Activated CD4-positive, alpha-beta T cell treated with anti-CD3 and anti-CD28 coated beads for 24 hours (primary cell): ENCODE data around the gene CNOT2.

Source experiments
- DNase-seq, 2 donors: peaks; one replicate each; pipeline ENCODE4 v3.0.0-alpha.2; 2020; ENCODE audit warnings: low read depth in 2 of 2

CNOT2 gene

GRCh38 chr12:70252832-70253231 is 9.6 kb downstream of the CNOT2 start:
- no peak for DNase-seq

GRCh38 chr12:70254225-70254624 is 11.0 kb downstream of the CNOT2 start:
- no peak for DNase-seq

GRCh38 chr12:70254846-70255245 is 11.6 kb downstream of the CNOT2 start:
- DNase-seq, result no peak

- no peak for DNase-seq
Observed at GRCh38 chr12:70255311-70255710, 12.1 kb downstream of the CNOT2 start.

- DNase-seq, result no peak
Observed at GRCh38 chr12:70258605-70259403, 15.6 kb downstream of the CNOT2 start.

GRCh38 chr12:70260646-70261045 is 17.4 kb downstream of the CNOT2 start:
- no peak for DNase-seq

- no peak for DNase-seq
Observed at GRCh38 chr12:70264067-70264867, 21.0 kb downstream of the CNOT2 start.

- DNase-seq, result no peak
Observed at GRCh38 chr12:70265132-70265531, 21.9 kb downstream of the CNOT2 start.

GRCh38 chr12:70267550-70267949 is 24.3 kb downstream of the CNOT2 start:
- no peak for DNase-seq

- no peak for DNase-seq
Observed at GRCh38 chr12:70268972-70269371, 25.7 kb downstream of the CNOT2 start.

- no peak for DNase-seq
Observed at GRCh38 chr12:70270108-70270507, 26.9 kb downstream of the CNOT2 start.

GRCh38 chr12:70271025-70271424 is 27.8 kb downstream of the CNOT2 start:
- no peak for DNase-seq

- DNase-seq, result no peak
Observed at GRCh38 chr12:70272510-70272909, 29.3 kb downstream of the CNOT2 start.

GRCh38 chr12:70275045-70275444 is 31.8 kb downstream of the CNOT2 start:
- no peak for DNase-seq

- no peak for DNase-seq
Observed at GRCh38 chr12:70277973-70278372, 34.7 kb downstream of the CNOT2 start.

- DNase-seq, result no peak
Observed at GRCh38 chr12:70278945-70279344, 35.7 kb downstream of the CNOT2 start.

- no peak for DNase-seq
Observed at GRCh38 chr12:70283232-70283631, 40.0 kb downstream of the CNOT2 start.

- no peak for DNase-seq
Observed at GRCh38 chr12:70288817-70289216, 45.6 kb downstream of the CNOT2 start.

- DNase-seq, result no peak
Observed at GRCh38 chr12:70290116-70290515, 46.9 kb downstream of the CNOT2 start.

GRCh38 chr12:70292017-70292776 is 49.0 kb downstream of the CNOT2 start:
- DNase-seq, result no peak

GRCh38 chr12:70304684-70305555 is 61.7 kb downstream of the CNOT2 start:
- DNase-seq, result peak in 1 of 2 donors; percentile 8
